ENCODE measurements around the gene PIGQ.
A peak's percentile ranks its signal among the peaks of the same experiment; 100 is the strongest.

The PIGQ gene

GRCh38 chr16:580141-580945 lies 10.6 kb downstream of the PIGQ start:
- TF ChIP-seq, protein P1, sequence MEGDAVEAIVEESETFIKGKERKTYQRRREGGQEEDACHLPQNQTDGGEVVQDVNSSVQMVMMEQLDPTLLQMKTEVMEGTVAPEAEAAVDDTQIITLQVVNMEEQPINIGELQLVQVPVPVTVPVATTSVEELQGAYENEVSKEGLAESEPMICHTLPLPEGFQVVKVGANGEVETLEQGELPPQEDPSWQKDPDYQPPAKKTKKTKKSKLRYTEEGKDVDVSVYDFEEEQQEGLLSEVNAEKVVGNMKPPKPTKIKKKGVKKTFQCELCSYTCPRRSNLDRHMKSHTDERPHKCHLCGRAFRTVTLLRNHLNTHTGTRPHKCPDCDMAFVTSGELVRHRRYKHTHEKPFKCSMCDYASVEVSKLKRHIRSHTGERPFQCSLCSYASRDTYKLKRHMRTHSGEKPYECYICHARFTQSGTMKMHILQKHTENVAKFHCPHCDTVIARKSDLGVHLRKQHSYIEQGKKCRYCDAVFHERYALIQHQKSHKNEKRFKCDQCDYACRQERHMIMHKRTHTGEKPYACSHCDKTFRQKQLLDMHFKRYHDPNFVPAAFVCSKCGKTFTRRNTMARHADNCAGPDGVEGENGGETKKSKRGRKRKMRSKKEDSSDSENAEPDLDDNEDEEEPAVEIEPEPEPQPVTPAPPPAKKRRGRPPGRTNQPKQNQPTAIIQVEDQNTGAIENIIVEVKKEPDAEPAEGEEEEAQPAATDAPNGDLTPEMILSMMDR (IDR thresholded peaks at IDR 0.05; ENCODE audit: control insufficient read depth, extremely low read depth, insufficient read depth), result no peak
- no peak overlapping the region for H3K4me3 ChIP-seq (ENCODE audit: low read depth, low read length)
- DNase-seq (ENCODE audit: low read depth), result no peak

- DNase-seq (ENCODE audit: low read depth), result no peak
- no peak overlapping the region for H3K4me3 ChIP-seq (ENCODE audit: low read depth, low read length)
- TF ChIP-seq, protein P1 (IDR thresholded peaks at IDR 0.05; ENCODE audit: control insufficient read depth, extremely low read depth, insufficient read depth), result no peak
Measured at GRCh38 chr16:580946-581498, 11.3 kb downstream of the PIGQ start.

- TF ChIP-seq, protein P1 (IDR thresholded peaks at IDR 0.05; ENCODE audit: control insufficient read depth, extremely low read depth, insufficient read depth), result no peak
- no peak for DNase-seq (ENCODE audit: low read depth)
- no peak overlapping the region for H3K4me3 ChIP-seq (ENCODE audit: low read depth, low read length)
Measured at GRCh38 chr16:582218-582613, 12.4 kb downstream of the PIGQ start.

- DNase-seq (ENCODE audit: low read depth), result no peak
- H3K4me3 ChIP-seq (ENCODE audit: low read depth, low read length), result no peak overlapping the region
- TF ChIP-seq, protein P1 (IDR thresholded peaks at IDR 0.05; ENCODE audit: control insufficient read depth, extremely low read depth, insufficient read depth), result peak; percentile 3; the same call in 1 of the 2 replicates
Measured at GRCh38 chr16:582614-583331, 13.0 kb downstream of the PIGQ start.

DNA sequence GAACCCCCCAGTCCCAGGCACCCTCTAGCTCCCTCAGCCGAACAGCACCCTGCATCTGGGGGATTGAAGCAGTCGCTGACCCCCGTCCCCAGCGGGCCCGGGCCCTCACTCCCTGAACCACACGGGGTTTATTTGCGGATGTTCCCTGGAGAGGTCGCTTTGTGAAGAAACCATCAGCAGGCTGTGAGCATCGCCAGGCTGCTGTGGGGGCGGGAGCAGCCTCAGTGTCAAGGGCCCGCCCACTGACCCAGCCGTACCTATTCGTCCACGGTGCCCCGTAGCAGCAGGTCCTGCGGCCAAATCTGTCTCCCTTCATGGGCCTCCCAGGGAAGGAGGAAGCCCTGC lies 13.7 kb downstream of the PIGQ start:
- TF ChIP-seq, protein P1 (IDR thresholded peaks at IDR 0.05; ENCODE audit: control insufficient read depth, extremely low read depth, insufficient read depth), result no peak
- no peak for DNase-seq (ENCODE audit: low read depth)
- no peak overlapping the region for H3K4me3 ChIP-seq (ENCODE audit: low read depth, low read length)

DNA sequence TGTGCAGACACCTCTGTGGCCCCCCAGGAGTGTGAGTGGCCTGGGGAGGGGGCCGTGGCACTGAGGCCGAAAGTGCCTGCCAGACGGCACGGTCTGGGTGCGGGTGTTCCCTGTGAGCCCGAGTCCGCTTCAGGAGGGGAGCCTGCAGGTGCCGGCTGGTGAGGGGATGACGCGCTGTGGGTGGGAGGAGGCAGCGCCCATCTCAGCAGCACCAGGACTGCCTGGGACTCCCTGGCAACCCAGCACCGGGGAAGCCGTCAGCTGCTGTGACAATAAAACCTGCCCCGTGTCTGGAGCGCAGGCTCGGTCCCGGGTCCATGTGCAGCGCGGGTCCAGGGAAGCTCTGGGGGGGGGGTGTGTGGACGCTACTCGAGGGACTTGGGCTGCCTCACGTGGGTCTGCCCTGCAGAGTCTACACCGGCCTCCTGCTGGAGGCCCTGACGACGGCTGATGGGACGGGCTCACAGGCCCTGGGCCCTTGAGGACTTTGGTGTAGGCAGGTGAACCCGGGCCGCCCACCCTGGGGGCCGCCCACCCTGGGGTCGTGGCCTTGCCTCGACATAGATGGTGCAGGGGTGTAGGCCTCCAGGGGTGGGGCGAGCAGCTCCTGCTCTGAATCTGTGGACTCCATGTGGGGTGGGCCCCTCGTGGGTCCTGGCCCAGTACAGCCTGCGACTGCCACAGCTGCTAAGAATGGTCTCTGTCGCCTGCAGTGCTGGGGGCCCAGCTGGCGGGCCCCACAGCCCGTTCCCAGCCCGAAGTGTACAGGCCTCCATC lies 14.2 kb downstream of the PIGQ start:
- no peak for DNase-seq (ENCODE audit: low read depth)
- no peak overlapping the region for H3K4me3 ChIP-seq (ENCODE audit: low read depth, low read length)
- TF ChIP-seq, protein P1 (IDR thresholded peaks at IDR 0.05; ENCODE audit: control insufficient read depth, extremely low read depth, insufficient read depth), result no peak

Data from LNCaP clone FGC (cell line).